MM.1S (cell line): ENCODE results near the gene SMURF1.

ENCODE experiments used
- DNase-seq: peaks from one replicate; pipeline ENCODE4 v3.0.0-alpha.2; 2015
- H2AFZ ChIP-seq: fragments of 300-600 bp; sonication (generic); 2 replicates; pipeline ENCODE4 v1.6.0; 2016; ENCODE audit warnings: antibody characterized with exemption, low read length
- H3F3A ChIP-seq: fragments of 300-600 bp; sonication (generic); 2 replicates; pipeline ENCODE4 v1.6.1; 2016; ENCODE audit warnings: mild to moderate bottlenecking, antibody characterized with exemption, low read length, moderate library complexity, mixed read lengths; ENCODE audit not compliant: insufficient read depth
- H3K27ac ChIP-seq: fragments of 300-600 bp; sonication (generic); 2 replicates; pipeline ENCODE4 v1.5.1; 2016; ENCODE audit warnings: mild to moderate bottlenecking, low read length
- H3K27me3 ChIP-seq: fragments of 300-600 bp; sonication (generic); replicated peaks from 2 replicates; pipeline ENCODE4 v1.6.0; 2016; ENCODE audit warnings: low read length; ENCODE audit not compliant: insufficient read depth
- H3K36me3 ChIP-seq: fragments of 300-600 bp; sonication (generic); replicated peaks from 2 replicates; pipeline ENCODE4 v1.6.1; 2016; ENCODE audit warnings: mild to moderate bottlenecking, low read length, mixed read lengths; ENCODE audit not compliant: insufficient read depth
- H3K4me1 ChIP-seq: fragments of 300-600 bp; sonication (generic); 2 replicates; pipeline ENCODE4 v1.6.1; 2016; ENCODE audit warnings: low read length, mixed read lengths
- H3K4me2 ChIP-seq: fragments of 300-600 bp; sonication (generic); 2 replicates; pipeline ENCODE4 v1.6.0; 2016; ENCODE audit warnings: low read depth, low read length
- H3K4me3 ChIP-seq: fragments of 300-600 bp; sonication (generic); 2 replicates; pipeline ENCODE4 v1.5.1; 2016; ENCODE audit warnings: low read length, mixed read lengths
- H3K79me2 ChIP-seq: fragments of 300-600 bp; sonication (generic); 2 replicates; pipeline ENCODE4 v1.6.1; 2016; ENCODE audit warnings: mixed run types, low read length, mixed read lengths
- H3K9ac ChIP-seq: fragments of 300-600 bp; sonication (generic); 2 replicates; pipeline ENCODE4 v1.6.1; 2016; ENCODE audit warnings: low read length, mixed read lengths
- H3K9me2 ChIP-seq: fragments of 300-600 bp; sonication (generic); replicated peaks from 2 replicates; pipeline ENCODE4 v1.6.1; 2016; ENCODE audit warnings: mild to moderate bottlenecking, low read length, mixed read lengths; ENCODE audit not compliant: insufficient read depth
- H3K9me3 ChIP-seq: fragments of 300-600 bp; sonication (generic); replicated peaks from 2 replicates; pipeline ENCODE4 v1.6.1; 2016; ENCODE audit warnings: mild to moderate bottlenecking, low read length, mixed read lengths; ENCODE audit not compliant: insufficient read depth
- H4K20me1 ChIP-seq: fragments of 300-600 bp; sonication (generic); 2 replicates; pipeline ENCODE4 v1.6.1; 2016; ENCODE audit warnings: mild to moderate bottlenecking, low read length, moderate library complexity, mixed read lengths; ENCODE audit not compliant: insufficient read depth
- EZH2 ChIP-seq: fragments of 300-600 bp; sonication (generic); optimal IDR thresholded peaks from 2 replicates; pipeline ENCODE3; 2017; ENCODE audit warnings: low read depth, mild to moderate bottlenecking, antibody characterized with exemption, low read length, mixed read lengths
- EZH2phosphoT487 ChIP-seq: fragments of 300-600 bp; sonication (generic); IDR thresholded peaks from 2 replicates; pipeline ENCODE4 v1.6.1; 2018; ENCODE audit warnings: antibody characterized with exemption, low read length
- TF ChIP-seq, protein P1 (sequence below): fragments of 300-600 bp; sonication (generic); IDR thresholded peaks from 2 replicates; pipeline ENCODE4 v1.5.1; 2016; ENCODE audit warnings: antibody characterized with exemption, low read length, mixed read lengths

Gene SMURF1

DNA sequence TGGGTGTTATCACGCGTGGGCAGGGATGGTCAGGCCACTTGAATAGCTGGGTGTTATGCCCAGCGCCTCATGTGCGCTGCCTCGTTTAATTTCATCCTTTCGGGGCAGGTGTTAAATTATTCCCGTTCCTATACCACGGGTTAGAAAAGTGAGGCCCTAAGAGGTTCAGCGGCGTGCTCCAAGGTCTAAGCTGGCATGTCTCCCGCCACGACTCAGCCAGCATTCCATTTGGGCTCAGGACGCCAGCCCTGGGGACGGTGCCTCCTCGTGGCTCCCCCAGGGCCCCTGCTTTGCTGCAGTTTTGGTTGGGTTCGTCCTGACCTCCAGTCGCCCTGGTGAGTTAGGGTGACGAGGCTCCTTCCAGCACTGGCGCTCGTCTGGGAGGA, 141.1 kb downstream of the SMURF1 start:
- H4K20me1 ChIP-seq, result no peaks in the 10 kb centered on the region
- TF ChIP-seq EZH2 (no peak), EZH2phosphoT487 (no peak)
- TF ChIP-seq, protein P1, sequence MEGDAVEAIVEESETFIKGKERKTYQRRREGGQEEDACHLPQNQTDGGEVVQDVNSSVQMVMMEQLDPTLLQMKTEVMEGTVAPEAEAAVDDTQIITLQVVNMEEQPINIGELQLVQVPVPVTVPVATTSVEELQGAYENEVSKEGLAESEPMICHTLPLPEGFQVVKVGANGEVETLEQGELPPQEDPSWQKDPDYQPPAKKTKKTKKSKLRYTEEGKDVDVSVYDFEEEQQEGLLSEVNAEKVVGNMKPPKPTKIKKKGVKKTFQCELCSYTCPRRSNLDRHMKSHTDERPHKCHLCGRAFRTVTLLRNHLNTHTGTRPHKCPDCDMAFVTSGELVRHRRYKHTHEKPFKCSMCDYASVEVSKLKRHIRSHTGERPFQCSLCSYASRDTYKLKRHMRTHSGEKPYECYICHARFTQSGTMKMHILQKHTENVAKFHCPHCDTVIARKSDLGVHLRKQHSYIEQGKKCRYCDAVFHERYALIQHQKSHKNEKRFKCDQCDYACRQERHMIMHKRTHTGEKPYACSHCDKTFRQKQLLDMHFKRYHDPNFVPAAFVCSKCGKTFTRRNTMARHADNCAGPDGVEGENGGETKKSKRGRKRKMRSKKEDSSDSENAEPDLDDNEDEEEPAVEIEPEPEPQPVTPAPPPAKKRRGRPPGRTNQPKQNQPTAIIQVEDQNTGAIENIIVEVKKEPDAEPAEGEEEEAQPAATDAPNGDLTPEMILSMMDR, result no peak
- no peak overlapping the region for H3K9ac ChIP-seq
- no peak for DNase-seq
- H3K9me2 ChIP-seq, result no peaks in the 10 kb centered on the region
- no peaks in the 10 kb centered on the region for H3F3A ChIP-seq
- H2AFZ ChIP-seq, result no peak overlapping the region
- no peaks in the 10 kb centered on the region for H3K9me3 ChIP-seq
- H3K79me2 ChIP-seq, result 0 out of 2 replicates have a peak, but pooled peaks cover 6% of the 10 kb centered on the region
- no peak overlapping the region for H3K4me2 ChIP-seq
- no peaks in the 10 kb centered on the region for H3K4me1 ChIP-seq
- no peaks in the 10 kb centered on the region for H3K27me3 ChIP-seq
- no peak overlapping the region for H3K4me3 ChIP-seq
- H3K27ac ChIP-seq, result no peak overlapping the region
- peaks cover 8% of the 10 kb centered on the region; the same call in 1 of the 2 replicates for H3K36me3 ChIP-seq

DNA sequence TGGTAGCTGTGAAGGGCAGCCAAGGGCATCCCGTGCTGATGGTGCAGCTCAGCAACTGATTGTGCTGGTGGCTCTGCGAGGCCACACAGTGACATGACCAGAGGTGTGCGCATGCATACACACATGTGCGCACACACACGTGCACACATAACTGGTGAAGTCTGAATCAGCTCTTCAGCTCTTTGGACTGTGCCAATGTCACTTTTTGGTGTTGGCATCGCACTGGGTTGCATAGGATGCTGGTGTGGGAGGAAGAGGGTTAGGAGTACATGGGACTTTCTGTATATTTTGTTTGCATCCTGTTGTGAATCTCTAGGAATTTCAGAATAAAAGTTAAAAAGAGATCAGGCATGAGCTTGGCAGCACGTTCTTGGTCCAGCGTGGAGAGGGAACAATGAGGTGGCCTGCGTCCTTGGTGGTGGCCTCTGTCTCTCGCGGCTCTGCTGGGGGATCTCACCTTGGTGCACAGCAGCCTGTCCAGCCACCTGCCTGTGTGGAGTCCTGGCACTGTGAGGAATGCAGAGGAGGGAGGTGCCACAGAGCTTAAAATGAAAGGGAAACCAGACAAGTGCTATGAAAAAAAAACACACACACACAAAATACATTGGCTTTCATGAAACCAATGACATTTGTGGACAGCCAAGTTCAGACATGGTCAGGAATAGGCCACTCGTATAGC, 141.6 kb downstream of the SMURF1 start:
- no peak overlapping the region for H3K9ac ChIP-seq
- H3K4me1 ChIP-seq, result no peaks in the 10 kb centered on the region
- no peak overlapping the region for H3K4me3 ChIP-seq
- no peak overlapping the region for H3K27ac ChIP-seq
- no peak overlapping the region for H3K4me2 ChIP-seq
- H3K27me3 ChIP-seq, result no peaks in the 10 kb centered on the region
- no peaks in the 10 kb centered on the region for H3K9me3 ChIP-seq
- no peaks in the 10 kb centered on the region for H3F3A ChIP-seq
- peaks cover 8% of the 10 kb centered on the region; the same call in 1 of the 2 replicates for H3K36me3 ChIP-seq
- no peaks in the 10 kb centered on the region for H4K20me1 ChIP-seq
- no peak for DNase-seq
- H2AFZ ChIP-seq, result no peak overlapping the region
- H3K79me2 ChIP-seq, result 0 out of 2 replicates have a peak, but pooled peaks cover 6% of the 10 kb centered on the region
- TF ChIP-seq EZH2, result no peak
- TF ChIP-seq, protein P1, result no peak
- TF ChIP-seq EZH2phosphoT487, result no peak
- no peaks in the 10 kb centered on the region for H3K9me2 ChIP-seq

DNA sequence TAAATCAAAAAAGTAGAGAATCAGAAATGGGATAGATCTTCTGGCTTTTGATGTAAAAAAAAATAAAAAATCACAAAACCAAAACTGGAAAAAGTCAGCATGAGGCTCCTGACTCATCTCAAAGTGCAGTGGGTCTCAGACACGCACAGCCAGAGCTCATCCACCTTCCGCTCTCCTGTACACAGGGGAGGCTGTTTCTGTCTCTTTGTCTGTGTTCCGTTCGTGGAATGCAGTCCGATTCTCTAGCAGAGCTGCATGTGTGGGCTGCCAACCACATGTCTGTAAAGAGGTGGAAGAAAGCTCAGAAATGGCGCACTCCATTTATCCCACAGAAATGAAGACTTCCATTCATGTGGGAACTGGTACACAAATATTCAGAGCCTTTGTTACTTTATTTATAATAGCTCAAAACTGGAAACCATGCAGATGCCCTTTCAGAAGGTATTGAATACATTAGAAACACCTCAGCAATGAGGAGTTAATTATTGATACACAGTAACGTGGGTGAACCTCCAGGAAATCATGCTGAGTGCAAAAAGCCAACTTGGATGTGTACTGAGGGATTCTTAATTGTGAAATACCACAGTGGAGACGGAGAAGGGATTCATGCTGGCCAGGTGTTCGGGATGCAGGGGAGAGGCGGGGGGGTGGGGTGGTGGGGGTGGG, 142.3 kb downstream of the SMURF1 start:
- Histone ChIP-seq H3K27ac (no peak overlapping the region), H3K4me3 (no peak overlapping the region), H3K36me3 (peaks cover 8% of the 10 kb centered on the region; the same call in 1 of the 2 replicates), H3K4me2 (no peak overlapping the region), H3K79me2 (0 out of 2 replicates have a peak, but pooled peaks cover 6% of the 10 kb centered on the region), H3K9me2 (no peaks in the 10 kb centered on the region), H3K9ac (no peak overlapping the region), H3K4me1 (no peaks in the 10 kb centered on the region), H3K9me3 (no peaks in the 10 kb centered on the region), H4K20me1 (no peaks in the 10 kb centered on the region), H3F3A (no peaks in the 10 kb centered on the region), H2AFZ (no peak overlapping the region), H3K27me3 (no peaks in the 10 kb centered on the region)
- TF ChIP-seq EZH2phosphoT487 (no peak), EZH2 (no peak)
- DNase-seq, result no peak
